HG02870 (cell line): ENCODE data around the gene SLC4A5.
"Not testable (repeated sequence)": the region's sequence is repeated elsewhere in the genome, so short reads cannot be mapped to it uniquely, and the experiment has no call there.

ENCODE experiments used
- ATAC-seq: cut with Tn5 transposase; IDR thresholded peaks from one replicate; pipeline ENCODE4 v1.9.1; 2021; ENCODE audit warnings: mild to moderate bottlenecking, moderate library complexity; ENCODE audit not compliant: unreplicated experiment

The SLC4A5 gene

GRCh38 chr2:74205596-74205995 is 137.6 kb downstream of the SLC4A5 start:
- no peak for ATAC-seq

- no peak for ATAC-seq
Measured at GRCh38 chr2:74205113-74205512, 138.1 kb downstream of the SLC4A5 start.

GRCh38 chr2:74204436-74204835 is 138.8 kb downstream of the SLC4A5 start:
- ATAC-seq: no peak

- no peak for ATAC-seq
Measured at GRCh38 chr2:74201596-74201995, 141.6 kb downstream of the SLC4A5 start.

- no peak for ATAC-seq
Measured at GRCh38 chr2:74201196-74201595, 142.0 kb downstream of the SLC4A5 start.

- ATAC-seq: no peak
Measured at GRCh38 chr2:74199871-74200305, 143.3 kb downstream of the SLC4A5 start.

- ATAC-seq: no peak
Measured at GRCh38 chr2:74199275-74199701, 143.9 kb downstream of the SLC4A5 start.

- ATAC-seq: peak; percentile 77
Measured at GRCh38 chr2:74198461-74199274, 144.5 kb downstream of the SLC4A5 start, which contains the start of gene MTHFD2. Gene MTHFD2 (plus strand): TSS chr2:74198615. CDS start chr2:74198642, 27 bp downstream.

GRCh38 chr2:74198023-74198460 is 145.2 kb downstream of the SLC4A5 start:
- no peak for ATAC-seq

- no peak for ATAC-seq
Measured at GRCh38 chr2:74197049-74197448, 146.2 kb downstream of the SLC4A5 start.

GRCh38 chr2:74194799-74195198 is 148.4 kb downstream of the SLC4A5 start:
- ATAC-seq: no peak

GRCh38 chr2:74191596-74192380 is 151.4 kb downstream of the SLC4A5 start:
- no peak for ATAC-seq

- no peak for ATAC-seq
Measured at GRCh38 chr2:74188696-74189095, 154.5 kb downstream of the SLC4A5 start.

- no peak for ATAC-seq
Measured at GRCh38 chr2:74188018-74188601, 155.1 kb downstream of the SLC4A5 start.

- not testable (repeated sequence) for ATAC-seq
Measured at GRCh38 chr2:74186706-74187105, 156.5 kb downstream of the SLC4A5 start.

- peak; percentile 67 for ATAC-seq
Measured at GRCh38 chr2:74186038-74186437, 157.2 kb downstream of the SLC4A5 start.

- no peak for ATAC-seq
Measured at GRCh38 chr2:74183878-74184277, 159.3 kb downstream of the SLC4A5 start.

GRCh38 chr2:74181739-74182138 is 161.5 kb downstream of the SLC4A5 start:
- no peak for ATAC-seq

GRCh38 chr2:74179063-74179865 is 164.0 kb downstream of the SLC4A5 start:
- ATAC-seq: peak; percentile 13

GRCh38 chr2:74178211-74179062 is 164.8 kb downstream of the SLC4A5 start, which contains the start of gene MOB1A:
Gene MOB1A (minus strand): TSS chr2:74178879. CDS start chr2:74178674, 205 bp downstream.
- ATAC-seq: peak; percentile 72
